Mesothelial cell of epicardium (in vitro differentiated cells): ENCODE data around the gene MRPL11. TPM values are rescaled to one million over a fixed set of nuclear protein-coding genes. Genes with fewer than 3 reads are reported as not detected.

ENCODE experiments used
- DNase-seq, 2 experiments: peaks; one replicate each; pipeline ENCODE4 v3.0.0; 2021; ENCODE audit warnings: low spot score in 2 of 2; ENCODE audit not compliant: unreplicated experiment in 2 of 2
- H3K27ac Mint-ChIP-seq: 2 replicates; pipeline ENCODE4 v1.8.0; 2021; ENCODE audit warnings: mixed read lengths
- H3K27me3 Mint-ChIP-seq: 2 replicates; pipeline ENCODE4 v1.8.0; 2021; ENCODE audit warnings: low read depth, mixed read lengths
- H3K36me3 Mint-ChIP-seq: 2 replicates; pipeline ENCODE4 v1.8.0; 2021; ENCODE audit warnings: mixed read lengths
- H3K4me1 Mint-ChIP-seq: 2 replicates; pipeline ENCODE4 v1.8.0; 2021; ENCODE audit warnings: mixed read lengths
- H3K4me3 Mint-ChIP-seq: 2 replicates; pipeline ENCODE4 v1.8.0; 2021; ENCODE audit warnings: mild to moderate bottlenecking, moderate library complexity, mixed read lengths
- H3K9me3 Mint-ChIP-seq: 2 replicates; pipeline ENCODE4 v1.8.0; 2021; ENCODE audit warnings: mixed read lengths
- CTCF ChIP-seq: fragments of 200-600 bp; sonication (generic); IDR thresholded peaks from one replicate; pipeline ENCODE4 v1.5.0; 2021; ENCODE audit warnings: antibody characterized with exemption; ENCODE audit not compliant: unreplicated experiment
- total RNA-seq: library from RNA; stranded (reverse); gene quantifications from 3 replicates; pipeline ENCODE4 v1.2.1, GENCODE V29; 2021

Gene MRPL11
- total RNA-seq, 1 donor from 2014 or later: 49.7 TPM

GRCh38 chr11:66414120-66414934 is 24.3 kb downstream of the MRPL11 start:
- DNase-seq: no peak
- no peaks in the 10 kb centered on the region for H3K36me3 Mint-ChIP-seq
- peaks cover 2% of the 10 kb centered on the region for H3K4me1 Mint-ChIP-seq
- H3K9me3 Mint-ChIP-seq: peaks cover 3% of the 10 kb centered on the region
- H3K4me3 Mint-ChIP-seq: no peak overlapping the region
- peaks cover 83% of the 10 kb centered on the region for H3K27me3 Mint-ChIP-seq
- no peak for TF ChIP-seq CTCF
- H3K27ac Mint-ChIP-seq: no peak overlapping the region

- peaks cover 77% of the 10 kb centered on the region for H3K27me3 Mint-ChIP-seq
- peaks cover 3% of the 10 kb centered on the region for H3K4me1 Mint-ChIP-seq
Observed at GRCh38 chr11:66413167-66413566, 25.5 kb downstream of the MRPL11 start.

GRCh38 chr11:66412110-66412509 is 26.5 kb downstream of the MRPL11 start:
- TF ChIP-seq CTCF: no peak
- Mint-ChIP-seq H3K27me3 (peaks cover 66% of the 10 kb centered on the region), H3K27ac (no peak overlapping the region), H3K4me1 (peaks cover 3% of the 10 kb centered on the region), H3K36me3 (no peaks in the 10 kb centered on the region), H3K9me3 (no peaks in the 10 kb centered on the region), H3K4me3 (no peak overlapping the region)
- DNase-seq: no peak

More at GRCh38 chr11:66413167-66413566, 25.5 kb downstream of the MRPL11 start:
- Mint-ChIP-seq H3K36me3 (no peaks in the 10 kb centered on the region), H3K27ac (no peak overlapping the region), H3K4me3 (no peak overlapping the region), H3K9me3 (no peaks in the 10 kb centered on the region)
- DNase-seq: no peak
- no peak for TF ChIP-seq CTCF

- Mint-ChIP-seq H3K9me3 (no peaks in the 10 kb centered on the region), H3K4me1 (peaks cover 3% of the 10 kb centered on the region), H3K27ac (no peak overlapping the region), H3K27me3 (peaks cover 63% of the 10 kb centered on the region), H3K36me3 (no peaks in the 10 kb centered on the region), H3K4me3 (no peak overlapping the region)
- no peak for DNase-seq
- TF ChIP-seq CTCF: no peak
Observed at GRCh38 chr11:66411323-66411722, 27.3 kb downstream of the MRPL11 start.

GRCh38 chr11:66410191-66410590 is 28.5 kb downstream of the MRPL11 start:
- Mint-ChIP-seq H3K36me3 (no peaks in the 10 kb centered on the region), H3K27ac (no peak overlapping the region), H3K9me3 (no peaks in the 10 kb centered on the region), H3K27me3 (peaks cover 63% of the 10 kb centered on the region), H3K4me1 (peaks cover 3% of the 10 kb centered on the region), H3K4me3 (peak overlapping the region; percentile 37)
- TF ChIP-seq CTCF: no peak
- DNase-seq: no peak
